ENCODE measurements around the gene ZNF865. TPM values are rescaled to one million over a fixed set of nuclear protein-coding genes. Genes with fewer than 3 reads are reported as not detected.

Gene ZNF865
- total RNA-seq, 1 donor from 2014 or later = 16.1 TPM

- DNase-seq (ENCODE audit: low spot score) = no peak
- Mint-ChIP-seq H3K27me3 (ENCODE audit: low read depth) (no peaks in the 10 kb centered on the region), H3K4me3 (ENCODE audit: unreplicated experiment) (no peak overlapping the region), H3K36me3 (ENCODE audit: low read depth) (peaks cover 11% of the 10 kb centered on the region), H3K27ac (ENCODE audit: unreplicated experiment) (no peak overlapping the region), H3K9me3 (ENCODE audit: low read depth) (no peaks in the 10 kb centered on the region), H3K4me1 (ENCODE audit: low read depth) (peaks cover 18% of the 10 kb centered on the region)
- no peak for TF ChIP-seq CTCF (IDR thresholded peaks at IDR 0.05)
Measured at GRCh38 chr19:55620410-55621204, 15.2 kb downstream of the ZNF865 start.

GRCh38 chr19:55621205-55621672 lies 15.8 kb downstream of the ZNF865 start:
- peaks cover 11% of the 10 kb centered on the region for H3K36me3 Mint-ChIP-seq (ENCODE audit: low read depth)
- no peak for TF ChIP-seq CTCF (IDR thresholded peaks at IDR 0.05)
- H3K27me3 Mint-ChIP-seq (ENCODE audit: low read depth) = no peaks in the 10 kb centered on the region
- no peak for DNase-seq (ENCODE audit: low spot score)
- H3K4me3 Mint-ChIP-seq (ENCODE audit: unreplicated experiment) = no peak overlapping the region
- peaks cover 18% of the 10 kb centered on the region for H3K4me1 Mint-ChIP-seq (ENCODE audit: low read depth)
- no peaks in the 10 kb centered on the region for H3K9me3 Mint-ChIP-seq (ENCODE audit: low read depth)
- H3K27ac Mint-ChIP-seq (ENCODE audit: unreplicated experiment) = no peak overlapping the region

GRCh38 chr19:55621673-55622231 lies 16.3 kb downstream of the ZNF865 start:
- Mint-ChIP-seq H3K27me3 (ENCODE audit: low read depth) (no peaks in the 10 kb centered on the region), H3K4me1 (ENCODE audit: low read depth) (peaks cover 18% of the 10 kb centered on the region), H3K36me3 (ENCODE audit: low read depth) (peaks cover 10% of the 10 kb centered on the region), H3K4me3 (ENCODE audit: unreplicated experiment) (no peak overlapping the region), H3K27ac (ENCODE audit: unreplicated experiment) (no peak overlapping the region), H3K9me3 (ENCODE audit: low read depth) (no peaks in the 10 kb centered on the region)
- no peak for DNase-seq (ENCODE audit: low spot score)
- no peak for TF ChIP-seq CTCF (IDR thresholded peaks at IDR 0.05)

- Mint-ChIP-seq H3K27me3 (ENCODE audit: low read depth) (no peaks in the 10 kb centered on the region), H3K36me3 (ENCODE audit: low read depth) (peaks cover 6% of the 10 kb centered on the region), H3K4me1 (ENCODE audit: low read depth) (peaks cover 18% of the 10 kb centered on the region), H3K9me3 (ENCODE audit: low read depth) (no peaks in the 10 kb centered on the region), H3K27ac (ENCODE audit: unreplicated experiment) (no peak overlapping the region), H3K4me3 (ENCODE audit: unreplicated experiment) (no peak overlapping the region)
- no peak for DNase-seq (ENCODE audit: low spot score)
- no peak for TF ChIP-seq CTCF (IDR thresholded peaks at IDR 0.05)
Measured at GRCh38 chr19:55622242-55622969, 17.0 kb downstream of the ZNF865 start.

GRCh38 chr19:55623130-55623529 lies 17.7 kb downstream of the ZNF865 start:
- no peak overlapping the region for H3K27ac Mint-ChIP-seq (ENCODE audit: unreplicated experiment)
- no peak for TF ChIP-seq CTCF (IDR thresholded peaks at IDR 0.05)
- H3K27me3 Mint-ChIP-seq (ENCODE audit: low read depth) = no peaks in the 10 kb centered on the region

More at GRCh38 chr19:55623130-55623529, 17.7 kb downstream of the ZNF865 start:
- Mint-ChIP-seq H3K36me3 (ENCODE audit: low read depth) (peaks cover 4% of the 10 kb centered on the region), H3K4me1 (ENCODE audit: low read depth) (peaks cover 18% of the 10 kb centered on the region), H3K9me3 (ENCODE audit: low read depth) (no peaks in the 10 kb centered on the region), H3K4me3 (ENCODE audit: unreplicated experiment) (no peak overlapping the region)
- no peak for DNase-seq (ENCODE audit: low spot score)

All from chondrocyte (in vitro differentiated cells).